GM23338 (cell line): ENCODE measurements around the gene PCSK5. TPM values are rescaled to one million over a fixed set of nuclear protein-coding genes. Genes with fewer than 3 reads are reported as not detected.

Experiments used
- ATAC-seq: fragments of 200-7000 bp; cut with Tn5 transposase; 3 replicates; pipeline ENCODE4 v1.9.1; 2020
- DNase-seq: peaks from one replicate; pipeline ENCODE4 v3.0.0-alpha.2; 2015; ENCODE audit warnings: low spot score
- H2AFZ ChIP-seq: fragments of 200-600 bp; sonication (generic); 2 replicates; pipeline ENCODE4 v1.8.0; 2016; ENCODE audit warnings: antibody characterized with exemption, mild to moderate bottlenecking, moderate library complexity
- H3F3A ChIP-seq: fragments of 200-600 bp; sonication (generic); replicated peaks from 2 replicates; pipeline ENCODE4 v1.8.0; 2017; ENCODE audit warnings: antibody characterized with exemption, mixed run types, low read depth
- H3K27ac ChIP-seq: fragments of 200-600 bp; sonication (generic); 2 replicates; pipeline ENCODE4 v1.6.1; 2016; ENCODE audit warnings: low read depth
- H3K27me3 ChIP-seq: fragments of 200-600 bp; sonication (generic); 2 replicates; pipeline ENCODE4 v1.8.0; 2016; ENCODE audit warnings: mild to moderate bottlenecking, mixed run types, moderate library complexity; ENCODE audit not compliant: insufficient read depth
- H3K36me3 ChIP-seq: fragments of 200-600 bp; sonication (generic); 2 replicates; pipeline ENCODE4 v1.8.0; 2016; ENCODE audit warnings: mild to moderate bottlenecking; ENCODE audit not compliant: insufficient read depth
- H3K4me1 ChIP-seq: fragments of 200-600 bp; sonication (generic); 2 replicates; pipeline ENCODE4 v1.8.0; 2016; ENCODE audit warnings: mild to moderate bottlenecking, moderate library complexity; ENCODE audit not compliant: insufficient read depth
- H3K4me2 ChIP-seq: fragments of 200-600 bp; sonication (generic); 2 replicates; pipeline ENCODE4 v1.7.1; 2017; ENCODE audit warnings: mixed run types
- H3K4me3 ChIP-seq: fragments of 200-600 bp; sonication (generic); 2 replicates; pipeline ENCODE4 v1.6.1; 2016; ENCODE audit warnings: mixed run types
- H3K79me2 ChIP-seq: fragments of 200-600 bp; sonication (generic); replicated peaks from 2 replicates; pipeline ENCODE4 v1.8.0; 2017; ENCODE audit warnings: mild to moderate bottlenecking; ENCODE audit not compliant: insufficient read depth
- H3K9me2 ChIP-seq: fragments of 200-600 bp; sonication (generic); 2 replicates; pipeline ENCODE4 v1.8.0; 2017; ENCODE audit not compliant: insufficient read depth
- H4K20me1 ChIP-seq: fragments of 200-600 bp; sonication (generic); replicated peaks from 2 replicates; pipeline ENCODE4 v1.8.0; 2017; ENCODE audit warnings: mild to moderate bottlenecking; ENCODE audit not compliant: insufficient read depth
- H3K27ac Mint-ChIP-seq: 2 replicates; pipeline ENCODE4 v1.8.0; 2020; ENCODE audit warnings: inconsistent platforms, mild to moderate bottlenecking, moderate library complexity, mixed read lengths
- H3K27me3 Mint-ChIP-seq: 3 replicates; pipeline ENCODE4 v1.8.0; 2022; ENCODE audit warnings: low read depth, mild to moderate bottlenecking, moderate library complexity, mixed read lengths, inconsistent platforms; ENCODE audit not compliant: insufficient read depth, poor library complexity
- H3K36me3 Mint-ChIP-seq: 3 replicates; pipeline ENCODE4 v1.8.0; 2021; ENCODE audit warnings: low read depth, mild to moderate bottlenecking, inconsistent platforms, moderate library complexity, mixed read lengths
- H3K4me1 Mint-ChIP-seq: 3 replicates; pipeline ENCODE4 v1.8.0; 2020; ENCODE audit warnings: mild to moderate bottlenecking, inconsistent platforms, mixed read lengths
- H3K4me3 Mint-ChIP-seq: 3 replicates; pipeline ENCODE4 v1.8.0; 2021; ENCODE audit warnings: moderate library complexity, mild to moderate bottlenecking, inconsistent platforms, mixed read lengths
- H3K9me3 Mint-ChIP-seq: 3 replicates; pipeline ENCODE4 v1.8.0; 2020; ENCODE audit warnings: moderate library complexity, mild to moderate bottlenecking, inconsistent platforms, mixed read lengths
- CREB1 ChIP-seq: fragments of 250-450 bp; sonication (Bioruptor Pico); IDR thresholded peaks from 2 replicates; pipeline ENCODE4 v1.5.0; 2020; ENCODE audit warnings: low read depth, mild to moderate bottlenecking, moderate library complexity
- CTCF ChIP-seq, 2 experiments: fragments of 200-600 bp in 1 of 2; sonication (generic) in 1 of 2; conservative IDR thresholded peaks; 2 replicates each; pipeline versions ENCODE4 v1.5.1 to v1.6.1; 2016 to 2017; ENCODE audit warnings: antibody characterized with exemption in 2 of 2, low read depth in 2 of 2, mild to moderate bottlenecking in 2 of 2, moderate library complexity in 1 of 2
- EZH2 ChIP-seq: fragments of 200-600 bp; sonication (generic); IDR thresholded peaks from one replicate; pipeline ENCODE4 v1.8.0; 2017; ENCODE audit warnings: antibody characterized with exemption, mild to moderate bottlenecking, low read depth; ENCODE audit not compliant: unreplicated experiment
- EZH2phosphoT487 ChIP-seq: fragments of 200-600 bp; sonication (generic); IDR thresholded peaks from one replicate; pipeline ENCODE4 v1.8.1; 2018; ENCODE audit warnings: antibody characterized with exemption; ENCODE audit not compliant: unreplicated experiment
- JUNB ChIP-seq: IDR thresholded peaks from one replicate; pipeline ENCODE4 v1.6.1; 2016; ENCODE audit warnings: antibody characterized with exemption; ENCODE audit not compliant: unreplicated experiment
- NANOG ChIP-seq: IDR thresholded peaks from 2 replicates; pipeline ENCODE4 v1.6.1; 2016; ENCODE audit warnings: antibody characterized with exemption, borderline replicate concordance
- POLR2AphosphoS5 ChIP-seq: IDR thresholded peaks from 2 replicates; pipeline ENCODE4 v1.6.1; 2016; ENCODE audit warnings: antibody characterized with exemption, low read depth
- REST ChIP-seq: IDR thresholded peaks from one replicate; pipeline ENCODE4 v1.6.1; 2018; ENCODE audit warnings: antibody characterized with exemption; ENCODE audit not compliant: unreplicated experiment
- STAT1 ChIP-seq: IDR thresholded peaks from one replicate; pipeline ENCODE4 v1.6.1; 2016; ENCODE audit warnings: antibody characterized with exemption; ENCODE audit not compliant: unreplicated experiment
- ZNF114 ChIP-seq: fragments of 250-450 bp; sonication (Bioruptor Pico); IDR thresholded peaks from 2 replicates; pipeline ENCODE4 v1.5.0; 2020; ENCODE audit warnings: mild to moderate bottlenecking, moderate library complexity
- ZNF331 ChIP-seq: fragments of 250-450 bp; sonication (Bioruptor Pico); IDR thresholded peaks from 2 replicates; pipeline ENCODE4 v1.5.0; 2020; ENCODE audit warnings: low read depth, mild to moderate bottlenecking, moderate library complexity
- ZNF462 ChIP-seq: fragments of 250-450 bp; sonication (Bioruptor Pico); IDR thresholded peaks from 2 replicates; pipeline ENCODE4 v1.5.0; 2020; ENCODE audit warnings: mild to moderate bottlenecking, moderate library complexity
- polyA plus RNA-seq: library from polyadenylated mRNA; unstranded; fragments of >200 nt; fragmentation: Nextera tagmentation; extraction: Ambion mirVana; gene quantifications from 2 replicates; pipeline ENCODE4 v1.2.1, GENCODE V29; 2016
- total RNA-seq: library from RNA; depleted of rRNA; stranded (reverse); fragments of >200 nt; shearing (Covaris generic); gene quantifications from 2 replicates; pipeline ENCODE4 v1.2.3, GENCODE V29; 2014
- TF ChIP-seq, protein P1 (sequence below): IDR thresholded peaks from 2 replicates; pipeline ENCODE4 v1.6.1; 2016; ENCODE audit warnings: antibody characterized with exemption

PCSK5 gene
- total and polyA plus RNA-seq, 2 experiments from 2014 or later = 12.3 to 34.8 TPM

DNA sequence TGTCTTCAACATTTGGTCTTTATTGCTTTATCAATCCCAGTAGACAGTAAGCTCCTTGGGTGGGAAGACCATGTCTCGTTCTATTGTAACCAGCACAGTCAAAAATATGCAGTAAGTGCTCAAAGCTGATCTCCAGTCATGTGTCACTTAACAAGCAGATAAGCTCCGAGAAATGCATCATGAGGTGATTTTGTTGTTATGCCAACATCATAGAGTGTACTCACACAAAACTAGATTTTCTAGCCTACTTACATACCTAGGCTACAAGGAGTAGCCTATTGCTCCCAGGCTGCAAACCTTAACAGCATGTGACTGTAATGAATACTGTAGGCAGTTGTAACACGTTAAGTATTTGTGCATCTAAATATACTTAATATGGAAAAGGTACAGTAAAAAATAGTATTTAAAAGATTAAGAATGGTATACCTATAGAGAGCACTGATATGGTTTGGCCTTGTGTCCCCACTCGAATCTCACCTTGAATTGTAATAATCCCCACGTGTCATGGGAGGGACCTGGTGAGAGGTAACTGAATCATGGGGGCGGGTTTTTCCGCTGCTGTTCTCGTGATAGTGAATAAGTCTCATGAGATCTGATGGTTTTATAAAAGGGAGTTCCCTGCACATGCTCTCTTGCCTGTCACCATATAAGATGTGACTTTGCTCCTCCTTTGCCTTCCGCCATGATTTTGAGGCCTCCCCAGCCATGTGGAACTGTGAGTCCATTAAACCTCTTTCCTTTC, 39.8 kb upstream of the PCSK5 start:
- Histone ChIP-seq H3K79me2 (no peaks in the 10 kb centered on the region), H3K27ac (no peak overlapping the region), H2AFZ (no peak overlapping the region), H4K20me1 (no peaks in the 10 kb centered on the region), H3K27me3 (no peaks in the 10 kb centered on the region), H3K4me3 (no peak overlapping the region), H3K36me3 (no peaks in the 10 kb centered on the region), H3K4me2 (no peak overlapping the region), H3F3A (no peaks in the 10 kb centered on the region), H3K4me1 (no peaks in the 10 kb centered on the region), H3K9me2 (no peaks in the 10 kb centered on the region)
- Mint-ChIP-seq H3K27me3 (no peaks in the 10 kb centered on the region), H3K27ac (no peak overlapping the region), H3K36me3 (no peaks in the 10 kb centered on the region), H3K9me3 (no peaks in the 10 kb centered on the region), H3K4me3 (no peak overlapping the region), H3K4me1 (peaks cover 6% of the 10 kb centered on the region; the same call in 1 of the 3 replicates)
- DNase-seq = no peak
- TF ChIP-seq ZNF462 (CRISPR knock-in tag) (no peak), EZH2 (no peak), JUNB (no peak), POLR2AphosphoS5 (no peak), REST (no peak), ZNF331 (CRISPR knock-in tag) (no peak), CTCF (conservative IDR thresholded peaks at IDR 0.05; ENCODE audit: low read depth in 2 of 2) (no peak), STAT1 (no peak), CREB1 (CRISPR knock-in tag) (no peak), EZH2phosphoT487 (no peak), NANOG (no peak), ZNF114 (no peak)
- TF ChIP-seq, protein P1, sequence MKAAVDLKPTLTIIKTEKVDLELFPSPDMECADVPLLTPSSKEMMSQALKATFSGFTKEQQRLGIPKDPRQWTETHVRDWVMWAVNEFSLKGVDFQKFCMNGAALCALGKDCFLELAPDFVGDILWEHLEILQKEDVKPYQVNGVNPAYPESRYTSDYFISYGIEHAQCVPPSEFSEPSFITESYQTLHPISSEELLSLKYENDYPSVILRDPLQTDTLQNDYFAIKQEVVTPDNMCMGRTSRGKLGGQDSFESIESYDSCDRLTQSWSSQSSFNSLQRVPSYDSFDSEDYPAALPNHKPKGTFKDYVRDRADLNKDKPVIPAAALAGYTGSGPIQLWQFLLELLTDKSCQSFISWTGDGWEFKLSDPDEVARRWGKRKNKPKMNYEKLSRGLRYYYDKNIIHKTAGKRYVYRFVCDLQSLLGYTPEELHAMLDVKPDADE = no peak
- ATAC-seq = no peak
